ENCODE measurements around the gene ANKRD26. TPM values are rescaled to one million over a fixed set of nuclear protein-coding genes. Genes with fewer than 3 reads are reported as not detected.
A peak's percentile ranks its signal among the peaks of the same experiment; 100 is the strongest.

ANKRD26 gene
- total and polyA plus RNA-seq, 12 donors: 1.9 to 12.2 (median 10.4) TPM

DNA sequence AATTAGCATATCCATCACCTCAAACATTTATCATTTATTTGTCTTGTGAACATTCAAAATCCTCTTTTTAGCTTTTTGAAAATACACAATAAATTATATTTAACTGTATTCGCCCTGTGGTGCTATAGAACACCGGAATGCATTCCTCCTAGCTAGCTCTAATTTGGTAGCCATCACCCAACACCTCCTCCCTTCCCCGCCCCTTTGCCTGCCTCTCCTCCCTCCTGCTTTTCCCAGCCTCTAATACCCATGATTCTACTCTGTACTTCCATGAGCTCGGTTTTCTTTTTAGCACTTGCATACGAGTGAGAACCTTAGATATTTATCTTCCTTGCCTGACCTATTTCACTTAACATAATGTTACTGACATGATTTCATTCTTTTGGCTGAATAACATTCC is 80.1 kb downstream of the ANKRD26 start:
- H3K4me3 ChIP-seq: no peak overlapping the region
- 62 to 69% methylated on average over 5 of the region's 5 CpGs for WGBS, 2 donors
- H3K27ac ChIP-seq: no peak overlapping the region
- H3K4me1 ChIP-seq: no peaks in the 10 kb centered on the region
- H3K9me3 ChIP-seq: no peaks in the 10 kb centered on the region
- TF ChIP-seq, protein P1, sequence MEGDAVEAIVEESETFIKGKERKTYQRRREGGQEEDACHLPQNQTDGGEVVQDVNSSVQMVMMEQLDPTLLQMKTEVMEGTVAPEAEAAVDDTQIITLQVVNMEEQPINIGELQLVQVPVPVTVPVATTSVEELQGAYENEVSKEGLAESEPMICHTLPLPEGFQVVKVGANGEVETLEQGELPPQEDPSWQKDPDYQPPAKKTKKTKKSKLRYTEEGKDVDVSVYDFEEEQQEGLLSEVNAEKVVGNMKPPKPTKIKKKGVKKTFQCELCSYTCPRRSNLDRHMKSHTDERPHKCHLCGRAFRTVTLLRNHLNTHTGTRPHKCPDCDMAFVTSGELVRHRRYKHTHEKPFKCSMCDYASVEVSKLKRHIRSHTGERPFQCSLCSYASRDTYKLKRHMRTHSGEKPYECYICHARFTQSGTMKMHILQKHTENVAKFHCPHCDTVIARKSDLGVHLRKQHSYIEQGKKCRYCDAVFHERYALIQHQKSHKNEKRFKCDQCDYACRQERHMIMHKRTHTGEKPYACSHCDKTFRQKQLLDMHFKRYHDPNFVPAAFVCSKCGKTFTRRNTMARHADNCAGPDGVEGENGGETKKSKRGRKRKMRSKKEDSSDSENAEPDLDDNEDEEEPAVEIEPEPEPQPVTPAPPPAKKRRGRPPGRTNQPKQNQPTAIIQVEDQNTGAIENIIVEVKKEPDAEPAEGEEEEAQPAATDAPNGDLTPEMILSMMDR (IDR thresholded peaks at IDR 0.05): no peak
- H3K27me3 ChIP-seq: no peaks in the 10 kb centered on the region
- intact Hi-C loops (cut with DNase I): no loop called here
- DNase-seq (peak in 1 of 2 donors; percentile 13), ATAC-seq (peak in 7 of 8 donors; percentile 42 to 89 (median 78))
- H3K36me3 ChIP-seq: peaks cover 0 to 48% (median 0%) of the 10 kb centered on the region in 9 donors

DNA sequence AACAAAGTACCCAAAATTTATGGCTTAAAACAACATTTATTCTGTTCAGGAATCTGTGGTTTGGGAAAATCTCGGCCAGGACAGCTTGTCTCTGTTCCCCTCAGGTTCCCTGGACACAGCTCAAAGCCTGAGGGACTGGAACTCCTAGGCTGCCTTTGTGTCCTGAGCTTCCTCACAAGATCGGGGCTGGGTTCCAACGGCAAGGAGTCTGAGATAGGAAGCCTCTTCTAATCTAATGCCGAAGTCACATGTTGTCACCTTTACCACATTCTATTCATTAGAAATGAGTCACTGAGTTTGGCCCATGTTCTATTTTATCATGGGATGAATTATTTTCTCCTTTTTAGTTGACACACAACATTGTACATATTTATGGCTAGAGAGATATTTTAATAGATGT is 80.5 kb downstream of the ANKRD26 start:
- H3K4me1 ChIP-seq: no peaks in the 10 kb centered on the region
- intact Hi-C loops (cut with DNase I): no loop called here
- no peak overlapping the region for H3K27ac ChIP-seq
- DNase-seq (no peak), ATAC-seq (peak in 5 of 8 donors; percentile 48 to 74 (median 62))
- WGBS, 2 donors: 28 to 41% methylated on average over 4 of the region's 4 CpGs
- H3K4me3 ChIP-seq: no peak overlapping the region
- H3K27me3 ChIP-seq: no peaks in the 10 kb centered on the region
- H3K9me3 ChIP-seq: no peaks in the 10 kb centered on the region
- peaks cover 0 to 48% (median 0%) of the 10 kb centered on the region in 9 donors for H3K36me3 ChIP-seq
- TF ChIP-seq, protein P1 (IDR thresholded peaks at IDR 0.05): no peak

DNA sequence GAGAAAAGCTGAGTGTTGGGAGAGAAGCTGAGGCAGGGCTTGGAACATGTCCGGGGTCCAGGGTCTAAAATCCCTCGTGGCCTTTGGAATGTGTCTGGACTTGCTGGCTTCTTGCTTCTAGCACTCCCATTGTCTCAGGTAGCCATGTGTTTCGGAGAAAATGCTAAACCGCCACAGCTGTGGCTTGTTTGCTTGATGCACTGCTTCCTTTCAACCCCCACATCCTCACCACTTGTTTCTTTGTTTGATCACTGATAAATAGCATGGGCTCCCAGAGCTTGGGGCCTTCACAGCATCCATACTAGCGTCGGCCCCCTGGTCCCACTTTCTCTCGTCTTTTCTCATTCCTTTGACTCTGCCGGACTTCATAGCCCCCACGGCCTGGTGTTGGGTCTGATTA is 102.7 kb downstream of the ANKRD26 start:
- no peak overlapping the region for H3K27ac ChIP-seq
- peaks cover 0 to 13% (median 0%) of the 10 kb centered on the region in 11 donors for H3K9me3 ChIP-seq
- no peaks in the 10 kb centered on the region for H3K27me3 ChIP-seq
- no peak for DNase-seq
- intact Hi-C loops (cut with DNase I): no loop called here
- H3K36me3 ChIP-seq: peaks cover 0 to 9% (median 0%) of the 10 kb centered on the region in 9 donors
- TF ChIP-seq, protein P1 (IDR thresholded peaks at IDR 0.05): no peak
- WGBS, 2 donors: 93 to 98% methylated on average over 9 of the region's 9 CpGs
- no peak for ATAC-seq
- no peaks in the 10 kb centered on the region for H3K4me1 ChIP-seq
- H3K4me3 ChIP-seq: no peak overlapping the region

DNA sequence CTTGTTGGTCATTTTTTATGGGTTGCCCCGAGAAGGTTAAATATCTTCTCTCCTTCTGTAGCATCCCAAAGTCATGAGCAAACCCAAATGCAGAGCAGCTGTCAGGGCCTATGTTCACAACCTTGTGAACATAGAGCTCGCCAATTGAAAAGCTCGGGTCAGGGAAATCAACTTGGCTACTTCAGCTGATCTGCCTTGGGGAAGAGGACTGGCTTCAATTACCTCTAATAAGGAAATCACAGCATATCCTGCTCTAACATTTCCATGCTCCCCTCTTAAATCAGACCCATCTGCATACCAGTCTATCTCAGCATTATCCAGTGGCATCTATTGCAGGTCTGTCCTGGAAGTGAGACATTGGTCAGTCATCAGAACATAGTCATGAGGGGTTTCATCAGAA is 105.6 kb downstream of the ANKRD26 start:
- WGBS, 2 donors: 98% methylated on average over 3 of the region's 3 CpGs

More for the DNA sequence above, 105.6 kb downstream of the ANKRD26 start:
- Histone ChIP-seq H3K27me3 (no peaks in the 10 kb centered on the region), H3K4me1 (no peaks in the 10 kb centered on the region), H3K4me3 (no peak overlapping the region), H3K9me3 (peaks cover 0 to 13% (median 0%) of the 10 kb centered on the region in 11 donors), H3K36me3 (no peaks in the 10 kb centered on the region), H3K27ac (no peak overlapping the region)
- ATAC-seq (no peak), DNase-seq (no peak)
- TF ChIP-seq, protein P1 (IDR thresholded peaks at IDR 0.05): no peak
- intact Hi-C loops (cut with DNase I): no loop called here

Data from heart right ventricle (tissue), 16 donors.